ENCODE data around the gene VSTM4. TPM values are rescaled to one million over a fixed set of nuclear protein-coding genes. Genes with fewer than 3 reads are reported as not detected.

Gene VSTM4
- total RNA-seq, 1 donor from 2014 or later, result 21.1 TPM

- no peak for DNase-seq
- H3K4me3 ChIP-seq, result no peak overlapping the region
- no peaks in the 10 kb centered on the region for H3K27me3 ChIP-seq (ENCODE audit: low read depth)
- no peak for TF ChIP-seq CTCF (IDR thresholded peaks at IDR 0.05; ENCODE audit: borderline replicate concordance)
- H3K27ac ChIP-seq (replicated peaks), result no peak overlapping the region
- intact Hi-C loops (cut with micrococcal nuclease), result no loop called here
- H3K4me1 ChIP-seq, result no peaks in the 10 kb centered on the region
- no peaks in the 10 kb centered on the region for H3K9me3 ChIP-seq (replicated peaks)
- H3K36me3 ChIP-seq, result peaks cover 9% of the 10 kb centered on the region
Observed at GRCh38 chr10:49039409-49039808, 75.9 kb downstream of the VSTM4 start.

- DNase-seq, result no peak
- H3K27me3 ChIP-seq (ENCODE audit: low read depth), result no peaks in the 10 kb centered on the region
- no peaks in the 10 kb centered on the region for H3K4me1 ChIP-seq
- intact Hi-C loops (cut with micrococcal nuclease), result no loop called here
- H3K36me3 ChIP-seq, result peaks cover 9% of the 10 kb centered on the region
- H3K9me3 ChIP-seq (replicated peaks), result no peaks in the 10 kb centered on the region
- no peak for TF ChIP-seq CTCF (IDR thresholded peaks at IDR 0.05; ENCODE audit: borderline replicate concordance)
- no peak overlapping the region for H3K27ac ChIP-seq (replicated peaks)
- no peak overlapping the region for H3K4me3 ChIP-seq
Observed at GRCh38 chr10:49038711-49039110, 76.6 kb downstream of the VSTM4 start.

- Histone ChIP-seq H3K27ac (replicated peaks) (no peak overlapping the region), H3K9me3 (replicated peaks) (no peaks in the 10 kb centered on the region), H3K4me3 (no peak overlapping the region), H3K36me3 (peaks cover 9% of the 10 kb centered on the region), H3K4me1 (no peaks in the 10 kb centered on the region), H3K27me3 (ENCODE audit: low read depth) (no peaks in the 10 kb centered on the region)
- intact Hi-C loops (cut with micrococcal nuclease), result no loop called here
- no peak for DNase-seq
- no peak for TF ChIP-seq CTCF (IDR thresholded peaks at IDR 0.05; ENCODE audit: borderline replicate concordance)
Observed at GRCh38 chr10:49037187-49037586, 78.1 kb downstream of the VSTM4 start.

GRCh38 chr10:49036638-49037037, 78.7 kb downstream of the VSTM4 start:
- intact Hi-C loops (cut with micrococcal nuclease), result no loop called here
- Histone ChIP-seq H3K4me1 (no peaks in the 10 kb centered on the region), H3K36me3 (peaks cover 9% of the 10 kb centered on the region), H3K27me3 (ENCODE audit: low read depth) (no peaks in the 10 kb centered on the region), H3K4me3 (no peak overlapping the region), H3K27ac (replicated peaks) (no peak overlapping the region), H3K9me3 (replicated peaks) (no peaks in the 10 kb centered on the region)
- no peak for TF ChIP-seq CTCF (IDR thresholded peaks at IDR 0.05; ENCODE audit: borderline replicate concordance)
- DNase-seq, result no peak

- Histone ChIP-seq H3K27ac (replicated peaks) (no peak overlapping the region), H3K4me3 (no peak overlapping the region), H3K27me3 (ENCODE audit: low read depth) (no peaks in the 10 kb centered on the region), H3K4me1 (no peaks in the 10 kb centered on the region), H3K9me3 (replicated peaks) (no peaks in the 10 kb centered on the region), H3K36me3 (peaks cover 9% of the 10 kb centered on the region)
- intact Hi-C loops (cut with micrococcal nuclease), result no loop called here
- no peak for DNase-seq
- TF ChIP-seq CTCF (IDR thresholded peaks at IDR 0.05; ENCODE audit: borderline replicate concordance), result no peak
Observed at GRCh38 chr10:49035920-49036319, 79.4 kb downstream of the VSTM4 start.

- H3K4me3 ChIP-seq, result no peak overlapping the region
- H3K36me3 ChIP-seq, result peaks cover 9% of the 10 kb centered on the region
- no peaks in the 10 kb centered on the region for H3K4me1 ChIP-seq
- TF ChIP-seq CTCF (IDR thresholded peaks at IDR 0.05; ENCODE audit: borderline replicate concordance), result no peak
- no peak for DNase-seq
- no peaks in the 10 kb centered on the region for H3K27me3 ChIP-seq (ENCODE audit: low read depth)
- intact Hi-C loops (cut with micrococcal nuclease), result no loop called here
- no peak overlapping the region for H3K27ac ChIP-seq (replicated peaks)
- no peaks in the 10 kb centered on the region for H3K9me3 ChIP-seq (replicated peaks)
Observed at GRCh38 chr10:49034925-49035324, 80.4 kb downstream of the VSTM4 start.
